Osteoblast (primary cell): Measurements from ENCODE around the gene MSANTD2. TPM values are rescaled to one million over a fixed set of nuclear protein-coding genes. Genes with fewer than 3 reads are reported as not detected.

Source experiments
- DNase-seq: peaks from one replicate; pipeline ENCODE4 v3.0.0; 2011; ENCODE audit warnings: low spot score, mixed read lengths; ENCODE audit not compliant: insufficient read length; ENCODE audit errors: missing footprints
- H2AFZ ChIP-seq: 2 replicates; pipeline ENCODE4 v1.6.0; 2011; ENCODE audit warnings: mild to moderate bottlenecking, low read length
- H3K27ac ChIP-seq: 2 replicates; pipeline ENCODE4 v1.5.1; 2011; ENCODE audit warnings: mild to moderate bottlenecking, low read depth, low read length, moderate library complexity
- H3K27me3 ChIP-seq: 2 replicates; pipeline ENCODE4 v1.6.0; 2012; ENCODE audit warnings: mild to moderate bottlenecking, control low read depth, inconsistent platforms, low read length, moderate library complexity; ENCODE audit not compliant: insufficient read depth
- H3K36me3 ChIP-seq: 2 replicates; pipeline ENCODE4 v1.5.1; 2011; ENCODE audit warnings: mild to moderate bottlenecking, low read length, control low read depth, moderate library complexity; ENCODE audit not compliant: insufficient read depth
- H3K4me1 ChIP-seq: 2 replicates; pipeline ENCODE4 v1.5.1; 2011; ENCODE audit warnings: mild to moderate bottlenecking, low read length, control low read depth, moderate library complexity; ENCODE audit not compliant: insufficient read depth
- H3K4me2 ChIP-seq: 2 replicates; pipeline ENCODE4 v1.6.0; 2011; ENCODE audit warnings: mild to moderate bottlenecking, low read length; ENCODE audit not compliant: insufficient read depth
- H3K4me3 ChIP-seq: fragments of 200-600 bp; sonication (generic); 3 replicates; pipeline ENCODE4 v1.5.1; 2012; ENCODE audit warnings: mild to moderate bottlenecking, low read length, inconsistent platforms; ENCODE audit not compliant: insufficient read depth
- H3K79me2 ChIP-seq: 2 replicates; pipeline ENCODE4 v1.6.0; 2012; ENCODE audit warnings: mild to moderate bottlenecking, low read length, control low read depth, inconsistent platforms; ENCODE audit not compliant: insufficient read depth
- H3K9me3 ChIP-seq: 2 replicates; pipeline ENCODE4 v1.5.1; 2011; ENCODE audit warnings: low read depth, low read length, control low read depth
- H4K20me1 ChIP-seq: 2 replicates; pipeline ENCODE4 v1.6.0; 2012; ENCODE audit warnings: mild to moderate bottlenecking, low read length, control low read depth; ENCODE audit not compliant: insufficient read depth
- total RNA-seq: library from RNA; depleted of rRNA; stranded (reverse); fragments of >200 nt; gene quantifications from 2 replicates; pipeline ENCODE4 v1.2.3, GENCODE V29; 2012
- TF ChIP-seq, protein P1 (sequence below): IDR thresholded peaks from 2 replicates; pipeline ENCODE4 v1.5.1; 2011; ENCODE audit warnings: mild to moderate bottlenecking, low read depth, low read length, moderate library complexity; ENCODE audit errors: extremely low read depth

The MSANTD2 gene
- total RNA-seq, 1 donor: 10.9 TPM

DNA sequence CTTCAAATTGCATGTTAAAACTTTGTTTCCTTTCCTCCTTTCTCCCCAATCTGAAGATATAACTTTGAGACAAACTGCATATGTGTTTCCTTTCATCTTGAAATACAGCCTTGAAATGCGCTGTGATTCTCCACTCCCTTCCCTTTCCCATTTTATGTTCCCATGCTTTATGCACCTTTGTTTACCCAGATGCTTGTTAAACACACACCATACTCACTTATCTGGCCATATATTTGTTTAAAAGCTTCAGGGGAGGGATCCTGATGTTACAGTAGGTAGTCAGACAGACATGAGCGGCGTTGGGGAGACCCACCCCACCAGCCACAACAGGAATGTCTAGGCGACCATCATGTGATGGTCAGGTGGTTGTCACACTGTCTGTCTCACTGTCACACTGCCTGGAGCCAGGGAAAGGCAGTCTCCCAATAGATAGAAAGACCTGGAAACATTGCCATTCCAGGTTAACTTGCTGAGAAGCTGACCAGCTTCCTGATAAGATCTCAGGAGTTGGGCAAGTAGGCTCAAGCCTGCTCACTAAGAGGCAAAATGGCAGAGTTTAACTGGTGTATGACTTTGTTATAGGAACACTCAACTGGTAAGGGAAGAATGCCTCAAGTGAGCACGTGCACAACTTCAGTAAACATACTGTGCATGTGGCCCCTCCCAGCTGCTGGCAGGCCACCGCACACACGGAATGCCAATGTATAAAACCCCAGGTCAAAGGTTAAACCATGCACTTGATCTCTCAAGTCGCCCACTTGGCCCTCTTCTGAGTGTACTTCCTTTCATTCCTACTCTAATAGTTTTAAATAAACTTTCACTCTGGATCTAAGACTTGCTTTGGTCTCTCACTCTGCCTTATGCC lies 23.5 kb upstream of the MSANTD2 start:
- TF ChIP-seq, protein P1, sequence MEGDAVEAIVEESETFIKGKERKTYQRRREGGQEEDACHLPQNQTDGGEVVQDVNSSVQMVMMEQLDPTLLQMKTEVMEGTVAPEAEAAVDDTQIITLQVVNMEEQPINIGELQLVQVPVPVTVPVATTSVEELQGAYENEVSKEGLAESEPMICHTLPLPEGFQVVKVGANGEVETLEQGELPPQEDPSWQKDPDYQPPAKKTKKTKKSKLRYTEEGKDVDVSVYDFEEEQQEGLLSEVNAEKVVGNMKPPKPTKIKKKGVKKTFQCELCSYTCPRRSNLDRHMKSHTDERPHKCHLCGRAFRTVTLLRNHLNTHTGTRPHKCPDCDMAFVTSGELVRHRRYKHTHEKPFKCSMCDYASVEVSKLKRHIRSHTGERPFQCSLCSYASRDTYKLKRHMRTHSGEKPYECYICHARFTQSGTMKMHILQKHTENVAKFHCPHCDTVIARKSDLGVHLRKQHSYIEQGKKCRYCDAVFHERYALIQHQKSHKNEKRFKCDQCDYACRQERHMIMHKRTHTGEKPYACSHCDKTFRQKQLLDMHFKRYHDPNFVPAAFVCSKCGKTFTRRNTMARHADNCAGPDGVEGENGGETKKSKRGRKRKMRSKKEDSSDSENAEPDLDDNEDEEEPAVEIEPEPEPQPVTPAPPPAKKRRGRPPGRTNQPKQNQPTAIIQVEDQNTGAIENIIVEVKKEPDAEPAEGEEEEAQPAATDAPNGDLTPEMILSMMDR: no peak
- H3K9me3 ChIP-seq: no peaks in the 10 kb centered on the region

DNA sequence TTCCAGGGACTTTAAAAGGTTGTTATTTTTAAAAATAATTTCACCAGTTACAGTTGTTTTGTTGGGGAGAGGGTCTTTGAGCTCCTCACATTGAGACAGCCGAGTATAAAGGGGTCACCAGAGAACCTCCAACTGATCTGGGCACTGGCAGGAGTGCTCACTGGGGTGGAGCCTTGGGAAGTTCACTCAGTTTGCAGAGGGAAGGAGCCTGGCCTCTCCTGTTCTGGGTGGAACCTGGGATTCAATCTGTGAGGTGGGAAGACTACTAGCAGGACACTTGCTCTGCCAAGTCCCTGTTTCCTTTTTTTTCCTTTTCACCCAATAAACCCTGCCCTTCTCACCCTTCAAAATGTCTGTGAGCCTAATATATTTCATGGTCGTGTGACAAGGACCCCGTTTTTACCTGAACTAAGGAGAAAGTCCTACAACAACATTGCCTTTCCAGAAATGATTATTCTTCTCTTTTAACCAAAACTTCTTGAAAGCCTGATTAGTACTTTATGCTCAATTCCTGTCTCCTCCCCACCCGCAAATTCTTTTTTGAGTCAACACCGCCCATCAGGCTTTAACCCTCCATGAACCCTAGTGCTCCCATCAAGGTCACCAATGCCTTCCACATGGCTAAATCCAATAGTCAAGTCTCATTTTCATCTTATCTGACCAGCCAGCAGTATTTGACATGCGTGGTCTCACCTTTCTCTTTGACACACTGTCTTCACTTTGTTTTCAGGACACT lies 22.0 kb upstream of the MSANTD2 start:
- H3K4me1 ChIP-seq: no peaks in the 10 kb centered on the region
- H4K20me1 ChIP-seq: no peaks in the 10 kb centered on the region
- DNase-seq: no peak
- no peak overlapping the region for H2AFZ ChIP-seq
- no peak overlapping the region for H3K4me3 ChIP-seq
- H3K36me3 ChIP-seq: no peaks in the 10 kb centered on the region
- TF ChIP-seq, protein P1: no peak
- no peak overlapping the region for H3K27ac ChIP-seq
- H3K4me2 ChIP-seq: no peak overlapping the region
- H3K79me2 ChIP-seq: no peaks in the 10 kb centered on the region
- peaks cover 36% of the 10 kb centered on the region for H3K27me3 ChIP-seq
- H3K9me3 ChIP-seq: no peaks in the 10 kb centered on the region

More for the DNA sequence above, 23.5 kb upstream of the MSANTD2 start:
- no peak for DNase-seq
- H3K27ac ChIP-seq: no peak overlapping the region
- no peaks in the 10 kb centered on the region for H3K4me1 ChIP-seq
- H3K36me3 ChIP-seq: no peaks in the 10 kb centered on the region
- no peak overlapping the region for H3K4me3 ChIP-seq
- H2AFZ ChIP-seq: no peak overlapping the region
- no peaks in the 10 kb centered on the region for H3K79me2 ChIP-seq
- peaks cover 27% of the 10 kb centered on the region for H3K27me3 ChIP-seq
- H4K20me1 ChIP-seq: no peaks in the 10 kb centered on the region
- no peak overlapping the region for H3K4me2 ChIP-seq

DNA sequence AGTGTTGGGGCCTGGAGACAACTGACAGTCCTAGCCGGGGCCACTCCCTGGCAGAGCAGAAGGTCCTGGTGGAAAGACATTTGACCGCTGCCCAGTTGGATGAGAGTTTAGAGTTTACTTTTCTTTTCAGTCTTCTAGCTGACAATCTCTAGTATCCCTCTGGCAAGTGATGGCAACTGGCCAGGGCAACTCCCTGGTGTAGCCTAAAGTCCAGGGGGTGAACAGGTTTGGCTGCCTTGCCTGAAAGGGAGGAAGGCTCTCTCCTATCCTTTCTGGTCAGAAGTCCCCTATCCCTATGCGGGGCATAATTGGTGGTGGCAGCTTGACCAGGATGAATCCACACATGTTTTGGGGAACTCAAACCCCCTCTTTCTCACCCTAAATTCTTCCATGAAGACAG lies 16.8 kb upstream of the MSANTD2 start:
- TF ChIP-seq, protein P1: no peak
- H3K27me3 ChIP-seq: peaks cover 21% of the 10 kb centered on the region
- H3K4me2 ChIP-seq: no peak overlapping the region
- peak; percentile 31 for DNase-seq
- H3K36me3 ChIP-seq: no peaks in the 10 kb centered on the region
- no peaks in the 10 kb centered on the region for H3K9me3 ChIP-seq
- peaks cover 3% of the 10 kb centered on the region for H3K4me1 ChIP-seq
- no peaks in the 10 kb centered on the region for H3K79me2 ChIP-seq
- H2AFZ ChIP-seq: no peak overlapping the region
- H4K20me1 ChIP-seq: no peaks in the 10 kb centered on the region
- no peak overlapping the region for H3K27ac ChIP-seq
- H3K4me3 ChIP-seq: no peak overlapping the region

DNA sequence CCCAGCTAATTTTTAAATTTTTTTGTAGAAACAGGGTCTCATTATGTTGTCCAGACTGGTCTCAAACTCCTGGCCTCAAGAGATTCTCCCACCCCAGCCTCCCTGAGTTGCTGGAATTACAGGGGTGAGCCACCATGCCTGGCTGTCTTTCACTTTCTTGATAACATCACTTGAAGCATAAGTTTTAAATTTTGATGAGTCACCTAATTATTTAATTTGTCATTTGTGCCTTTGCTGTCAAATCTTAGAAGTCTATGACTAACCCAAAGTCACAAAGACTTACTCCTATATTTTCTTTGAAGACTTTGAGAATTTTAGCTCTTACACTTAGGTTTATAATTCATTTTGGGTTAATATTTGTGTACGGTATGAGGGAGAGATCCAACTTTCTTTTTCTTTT lies 14.5 kb upstream of the MSANTD2 start:
- H3K4me3 ChIP-seq: no peak overlapping the region
- H3K27ac ChIP-seq: no peak overlapping the region
- H3K27me3 ChIP-seq: peaks cover 11% of the 10 kb centered on the region
- no peaks in the 10 kb centered on the region for H3K9me3 ChIP-seq
- no peak overlapping the region for H3K4me2 ChIP-seq
- TF ChIP-seq, protein P1: no peak
- H2AFZ ChIP-seq: no peak overlapping the region
- H3K36me3 ChIP-seq: no peaks in the 10 kb centered on the region
- no peak for DNase-seq
- H3K79me2 ChIP-seq: no peaks in the 10 kb centered on the region
- H4K20me1 ChIP-seq: no peaks in the 10 kb centered on the region
- H3K4me1 ChIP-seq: peaks cover 3% of the 10 kb centered on the region
